HG03565 (cell line): Measurements from ENCODE around the gene CCDC146.
"Not testable (repeated sequence)": the region's sequence is repeated elsewhere in the genome, so short reads cannot be mapped to it uniquely, and the experiment has no call there.

Experiments used
- ATAC-seq: cut with Tn5 transposase; IDR thresholded peaks from one replicate; pipeline ENCODE4 v1.9.1; 2021; ENCODE audit warnings: mild to moderate bottlenecking, moderate library complexity; ENCODE audit not compliant: unreplicated experiment

Gene CCDC146

GRCh38 chr7:77199013-77199966 lies 76.9 kb downstream of the CCDC146 start, which contains the start of gene FGL2:
Gene FGL2 (minus strand): TSS chr7:77199819. CDS start chr7:77199793, 26 bp downstream.
- ATAC-seq: no peak

DNA sequence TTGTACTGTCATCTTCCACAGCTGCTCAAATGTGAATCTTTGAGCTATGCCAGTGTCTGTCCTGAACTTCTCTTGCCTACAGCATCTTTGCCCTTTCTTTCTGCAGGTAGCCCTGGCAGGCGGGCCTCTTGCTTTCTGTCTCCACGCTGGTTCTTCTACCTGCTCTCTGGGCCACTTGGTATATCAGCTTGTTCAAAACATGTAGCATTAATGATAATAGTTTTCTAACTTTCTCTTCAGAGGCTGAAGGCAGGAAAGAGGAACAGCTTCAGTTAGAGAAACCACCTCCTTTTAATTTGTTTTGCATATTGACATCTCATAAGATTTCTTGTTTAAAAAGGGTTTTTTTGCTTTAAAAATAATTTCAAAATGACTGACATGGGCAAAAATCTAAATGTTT lies 78.1 kb downstream of the CCDC146 start:
- no peak for ATAC-seq

DNA sequence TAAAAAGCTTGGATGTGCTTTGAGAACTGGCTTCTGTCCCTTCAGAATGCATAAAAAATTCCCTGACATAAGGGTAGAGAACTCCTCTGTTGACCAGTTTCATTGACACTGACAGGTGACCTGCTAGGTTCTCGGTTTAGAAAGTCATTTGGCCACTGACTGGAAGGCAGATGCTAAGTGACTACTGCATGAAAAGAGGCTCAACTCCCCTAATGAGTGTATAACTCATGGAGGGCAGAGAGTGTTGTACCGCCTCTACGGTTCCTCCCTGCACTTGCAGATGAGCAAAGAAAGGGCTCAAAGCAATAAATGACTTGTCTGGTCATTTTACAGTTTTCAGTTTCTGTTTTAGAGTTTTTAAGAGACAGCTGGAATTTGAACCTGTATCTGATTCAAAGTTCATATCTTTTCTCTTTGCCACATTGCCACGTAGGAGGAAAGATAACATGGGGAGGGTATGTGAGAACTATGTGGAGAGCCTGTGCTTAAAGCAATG lies 80.1 kb downstream of the CCDC146 start:
- ATAC-seq: peak; percentile 92

- no peak for ATAC-seq
Observed at GRCh38 chr7:77205706-77206105, 83.3 kb downstream of the CCDC146 start.

DNA sequence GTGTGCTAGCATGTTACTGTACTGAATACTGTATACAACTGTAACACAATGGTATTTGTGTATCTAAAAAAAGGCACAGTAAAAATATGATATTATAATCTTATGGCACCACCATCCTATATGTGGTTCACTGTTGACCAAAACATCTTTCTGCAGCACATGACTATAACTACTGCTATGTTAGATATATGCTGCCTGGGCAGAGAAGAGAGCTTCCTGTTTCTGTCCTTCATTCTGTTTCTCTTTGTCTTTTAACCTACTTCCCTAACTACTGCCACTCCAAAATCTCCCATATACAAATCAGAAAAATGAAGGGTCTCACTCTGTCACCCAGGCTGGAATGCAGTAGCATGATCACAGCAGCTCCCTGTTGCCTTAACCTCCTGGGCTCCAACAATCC lies 86.0 kb downstream of the CCDC146 start:
- ATAC-seq: no peak

DNA sequence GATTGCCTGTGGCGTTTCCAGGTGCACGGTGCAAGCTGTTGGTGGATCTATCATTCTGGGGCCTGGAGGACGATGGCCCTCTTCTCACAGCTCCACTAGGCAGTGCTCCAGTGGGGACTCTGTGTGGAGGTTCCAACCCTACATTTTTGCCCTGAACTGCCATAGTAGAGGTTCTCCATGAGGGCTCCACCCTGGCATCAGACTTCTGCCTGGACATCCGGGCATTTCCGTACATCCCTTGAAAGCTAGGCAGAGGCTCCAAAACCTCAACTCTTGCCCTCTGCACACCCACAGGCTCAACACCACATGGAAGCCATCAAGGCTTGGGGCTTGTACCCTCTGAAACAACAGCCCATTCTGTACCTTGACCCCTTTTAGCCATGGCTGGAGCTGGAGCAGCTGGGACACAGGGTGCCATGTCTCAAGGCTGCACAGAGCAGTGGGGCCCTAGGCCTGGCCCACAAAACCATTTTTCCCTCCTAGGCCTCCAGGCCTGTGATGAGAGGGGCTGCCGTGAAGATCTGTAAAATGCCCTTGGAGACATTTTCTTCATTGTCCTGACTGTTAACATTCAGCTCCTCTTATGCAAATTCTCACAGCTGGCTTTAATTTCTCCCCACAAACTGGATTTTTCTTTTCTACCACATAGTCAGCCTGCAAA lies 87.2 kb downstream of the CCDC146 start:
- ATAC-seq: no peak

DNA sequence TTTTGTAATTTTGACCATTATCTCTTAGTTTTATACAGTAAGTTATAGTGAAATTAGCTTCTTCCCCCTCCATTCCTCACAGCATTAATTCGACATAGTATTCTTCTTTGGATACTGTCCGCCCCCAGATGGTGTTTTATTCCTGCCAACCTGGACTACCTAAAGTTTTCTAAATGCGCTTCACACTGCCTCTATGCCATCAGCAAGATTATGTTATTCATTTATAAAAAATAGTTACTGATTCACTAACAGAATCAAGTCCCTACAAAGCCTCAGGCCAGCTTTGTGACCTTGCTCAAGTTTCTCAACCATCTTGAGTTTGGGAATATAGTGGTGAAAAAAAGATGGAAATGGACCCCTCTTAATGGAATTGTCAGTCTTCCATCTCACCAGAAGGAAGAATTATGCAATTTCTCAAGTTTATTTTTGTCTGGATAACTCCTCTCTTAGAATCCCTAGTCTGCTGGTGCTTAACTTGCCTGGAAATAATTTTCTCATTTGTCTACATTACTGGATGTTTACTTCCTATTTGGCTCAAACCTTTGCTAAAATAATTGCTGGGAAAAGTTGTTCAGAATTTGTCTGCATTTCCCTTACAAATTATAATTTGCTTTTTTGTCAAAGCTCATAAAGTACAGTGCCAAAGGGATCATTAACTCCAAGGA lies 93.9 kb downstream of the CCDC146 start:
- no peak for ATAC-seq

- ATAC-seq: no peak
Observed at GRCh38 chr7:77217474-77218185, 95.2 kb downstream of the CCDC146 start.

DNA sequence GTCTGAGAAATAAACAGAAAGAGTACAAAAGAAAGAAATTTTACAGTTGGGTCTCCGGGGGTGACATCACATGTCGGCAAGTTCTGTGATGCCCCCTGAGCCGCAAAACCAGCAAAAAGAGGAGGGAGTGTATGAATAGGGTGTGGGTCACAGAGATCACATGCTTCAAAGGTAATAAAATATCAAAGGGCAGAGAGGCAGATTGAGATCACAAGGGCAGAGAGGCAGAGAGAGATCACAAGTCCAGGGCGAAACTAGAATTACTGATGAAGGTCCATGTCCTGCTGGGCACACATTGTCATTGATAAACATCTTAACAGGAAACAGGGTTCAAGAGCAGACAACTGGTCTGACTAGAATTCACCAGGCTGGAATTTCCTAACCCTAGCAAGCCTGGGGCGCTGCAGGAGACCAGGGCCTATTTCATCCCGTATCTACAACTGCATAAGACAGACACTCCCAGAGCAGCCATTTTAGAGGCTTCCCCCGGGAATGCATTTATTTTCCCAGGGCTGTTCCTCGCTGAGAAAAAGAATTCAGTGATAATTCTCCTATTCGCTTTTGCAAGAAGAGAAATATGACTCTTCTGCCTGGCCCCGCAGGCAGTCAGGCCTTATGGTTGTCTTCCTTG lies 97.4 kb downstream of the CCDC146 start:
- ATAC-seq: not testable (repeated sequence)

GRCh38 chr7:77222065-77222464 lies 99.7 kb downstream of the CCDC146 start:
- ATAC-seq: no peak

DNA sequence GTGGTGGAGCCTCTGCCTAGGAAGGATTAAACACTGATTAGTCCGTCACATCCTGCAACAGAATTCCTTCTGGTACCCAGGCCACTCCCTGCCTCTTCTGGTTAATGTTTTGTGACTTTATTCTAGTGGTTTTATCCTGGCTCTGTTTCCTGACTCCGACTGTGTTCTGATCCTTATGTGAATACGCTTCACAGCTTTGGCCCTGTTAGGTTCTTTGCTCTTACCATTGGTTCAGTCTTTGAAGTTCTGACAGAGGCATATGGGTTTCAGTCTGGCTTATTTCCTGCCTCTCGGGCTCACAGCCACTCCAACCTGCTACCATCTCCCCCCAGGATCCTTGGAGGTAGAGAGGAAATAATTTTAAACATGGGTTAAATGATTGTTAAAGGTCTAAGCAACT lies 100.4 kb downstream of the CCDC146 start:
- ATAC-seq: no peak

DNA sequence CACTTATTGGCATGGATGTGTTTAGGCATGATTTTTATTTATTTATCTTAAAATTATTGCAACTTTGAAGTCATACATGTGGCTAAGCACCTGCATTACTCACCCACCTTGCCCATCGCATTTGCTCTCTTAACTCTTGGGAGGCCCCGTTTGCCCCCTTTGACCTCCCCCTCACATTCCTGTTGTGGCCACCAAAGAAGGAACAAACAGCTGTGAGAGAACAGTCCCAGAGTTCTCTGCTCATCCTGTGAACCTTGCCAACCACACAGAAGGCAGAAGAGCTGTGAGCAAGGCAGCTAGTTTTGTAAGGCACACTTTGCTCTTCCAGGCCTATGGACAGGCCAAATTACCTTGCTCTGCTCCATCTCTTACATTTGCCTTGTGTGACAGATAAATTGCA lies 100.8 kb downstream of the CCDC146 start:
- ATAC-seq: no peak

DNA sequence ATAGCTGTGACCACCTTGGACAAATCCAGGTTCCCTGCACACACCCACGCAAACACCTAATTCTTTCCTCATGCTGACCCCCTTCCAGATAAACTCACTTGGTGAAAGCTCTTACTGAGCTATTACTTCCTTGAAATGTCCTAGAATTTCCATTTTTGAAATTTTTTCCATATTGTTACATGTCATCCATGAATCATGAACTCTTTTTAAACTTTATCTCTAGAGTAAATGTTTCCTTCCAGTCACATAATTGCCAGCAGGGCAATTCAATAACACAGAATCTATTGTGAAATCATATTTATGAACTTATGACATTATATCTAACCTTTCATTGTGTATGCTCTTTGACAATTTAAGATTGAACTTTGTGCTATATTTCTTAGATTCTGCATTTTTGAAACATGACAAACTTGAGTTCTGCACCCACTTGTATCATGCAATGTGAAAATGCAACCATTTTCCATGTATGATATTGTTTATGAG lies 104.0 kb downstream of the CCDC146 start:
- ATAC-seq: no peak

GRCh38 chr7:77228795-77229194 lies 106.4 kb downstream of the CCDC146 start:
- not testable (repeated sequence) for ATAC-seq

DNA sequence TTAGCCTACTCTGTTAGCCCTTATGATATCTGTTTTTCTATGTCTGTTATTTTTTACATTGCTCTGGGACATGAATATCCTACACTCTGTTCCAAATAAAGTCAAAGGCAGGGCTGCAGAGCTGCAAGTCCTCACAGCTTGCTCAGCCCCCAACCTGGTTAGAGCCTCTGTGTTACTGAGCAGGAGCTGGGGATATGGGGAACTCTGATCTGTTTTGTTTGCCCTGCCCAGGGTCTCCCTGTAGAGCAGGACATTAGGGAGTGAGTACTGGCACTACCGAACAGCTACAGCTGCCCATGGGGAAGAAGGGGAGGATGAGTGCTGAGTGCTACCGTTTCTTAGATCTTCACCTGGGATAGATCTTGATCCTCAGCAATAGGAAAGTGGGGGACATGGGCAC lies 110.1 kb downstream of the CCDC146 start:
- no peak for ATAC-seq

DNA sequence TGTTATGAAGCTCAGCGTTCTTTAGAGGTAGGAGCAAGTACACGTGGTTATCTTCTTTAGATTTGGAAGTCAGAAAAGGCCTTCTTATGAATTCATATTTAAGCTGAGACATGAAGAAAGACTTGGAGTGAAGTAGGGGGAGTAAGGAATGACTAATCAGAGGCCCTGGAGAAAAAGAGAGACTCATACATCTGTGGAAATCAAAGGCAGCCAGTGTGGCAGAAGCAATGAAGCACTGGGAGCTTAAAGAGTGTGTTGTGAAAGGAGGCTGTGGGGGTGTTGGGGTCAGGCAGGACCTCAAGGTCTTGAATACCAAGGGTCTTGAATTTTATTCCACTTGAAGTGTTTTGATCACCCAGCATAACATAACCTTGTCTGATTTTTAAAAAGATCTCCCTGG lies 112.9 kb downstream of the CCDC146 start:
- no peak for ATAC-seq

GRCh38 chr7:77238703-77239136 lies 116.3 kb downstream of the CCDC146 start:
- ATAC-seq: no peak

GRCh38 chr7:77239471-77239870 lies 117.1 kb downstream of the CCDC146 start:
- ATAC-seq: no peak

GRCh38 chr7:77242068-77242467 lies 119.7 kb downstream of the CCDC146 start:
- ATAC-seq: no peak

GRCh38 chr7:77242554-77242953 lies 120.1 kb downstream of the CCDC146 start:
- no peak for ATAC-seq
